Activated CD8-positive, alpha-beta memory T cell treated with anti-CD3 and anti-CD28 coated beads, Interleukin-2, amount 50 U/mL, for 24 hours (primary cell): Measurements from ENCODE around the gene APOBEC3F.
"Not testable (repeated sequence)": the region's sequence is repeated elsewhere in the genome, so short reads cannot be mapped to it uniquely, and the experiment has no call there.

ENCODE experiments used
- DNase-seq: peaks from one replicate; pipeline ENCODE4 v3.0.0-alpha.2; 2020; ENCODE audit errors: extremely low read depth

The APOBEC3F gene

GRCh38 chr22:39040538-39041296 is at the start of gene APOBEC3F:
TSS of gene APOBEC3F (plus strand) at chr22:39040864. CDS start at chr22:39040961, 97 bp downstream.
- peak; percentile 36 for DNase-seq

- not testable (repeated sequence) for DNase-seq
Measured at GRCh38 chr22:38992871-38993371, 47.7 kb upstream of the APOBEC3F start.

- no peak for DNase-seq
Measured at GRCh38 chr22:38996105-38996504, 44.6 kb upstream of the APOBEC3F start.

GRCh38 chr22:38997518-38997917 is 43.1 kb upstream of the APOBEC3F start:
- no peak for DNase-seq

GRCh38 chr22:39003165-39003638 is 37.5 kb upstream of the APOBEC3F start:
- DNase-seq: peak; percentile 38

- no peak for DNase-seq
Measured at GRCh38 chr22:39007177-39007576, 33.5 kb upstream of the APOBEC3F start.

- not testable (repeated sequence) for DNase-seq
Measured at GRCh38 chr22:39008271-39008850, 32.3 kb upstream of the APOBEC3F start.

GRCh38 chr22:39010946-39011345 is 29.7 kb upstream of the APOBEC3F start:
- DNase-seq: no peak

- DNase-seq: no peak
Measured at GRCh38 chr22:39012533-39013511, 27.8 kb upstream of the APOBEC3F start.

GRCh38 chr22:39013561-39013941 is 27.1 kb upstream of the APOBEC3F start:
- DNase-seq: not testable (repeated sequence)

GRCh38 chr22:39013942-39014722 is 26.5 kb upstream of the APOBEC3F start, which contains the start of gene APOBEC3C:
TSS of gene APOBEC3C (plus strand) at chr22:39014257. CDS start at chr22:39014363, 106 bp downstream.
- peak; percentile 44 for DNase-seq

GRCh38 chr22:39014723-39015121 is 25.9 kb upstream of the APOBEC3F start:
- DNase-seq: not testable (repeated sequence)

GRCh38 chr22:39016592-39016991 is 24.1 kb upstream of the APOBEC3F start:
- DNase-seq: no peak

- DNase-seq: no peak
Measured at GRCh38 chr22:39017596-39018365, 22.9 kb upstream of the APOBEC3F start.

GRCh38 chr22:39020021-39020651 is 20.5 kb upstream of the APOBEC3F start:
- DNase-seq: not testable (repeated sequence)

- no peak for DNase-seq
Measured at GRCh38 chr22:39021552-39022250, 19.0 kb upstream of the APOBEC3F start.

- no peak for DNase-seq
Measured at GRCh38 chr22:39024519-39025308, 15.9 kb upstream of the APOBEC3F start.

GRCh38 chr22:39026509-39027150 is 14.0 kb upstream of the APOBEC3F start:
- no peak for DNase-seq
